ENCODE results near the gene NMRK2.

The NMRK2 gene

DNA sequence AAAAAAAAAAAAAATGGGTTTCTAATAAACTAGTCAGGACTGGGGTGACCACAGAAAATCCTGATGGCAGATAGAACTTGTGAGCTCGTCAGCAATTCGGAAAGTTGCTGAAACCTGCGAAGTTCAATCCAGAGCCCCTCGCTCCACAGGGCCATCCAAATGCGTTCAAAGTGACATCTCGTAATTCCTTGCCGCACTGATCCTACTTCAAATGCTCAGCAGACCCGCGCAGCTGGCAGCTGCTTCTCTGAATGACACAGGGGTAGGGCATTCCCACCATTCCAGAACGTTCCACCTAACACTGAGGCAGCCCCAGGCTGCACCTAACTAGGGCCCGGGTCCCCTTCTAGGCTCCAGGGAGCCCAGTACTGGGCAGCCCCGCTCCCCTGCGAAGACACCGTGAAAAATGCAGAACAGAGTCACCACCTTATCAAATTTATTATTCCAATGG, 42.8 kb downstream of the NMRK2 start:
- no peaks in the 10 kb centered on the region for H3K27me3 ChIP-seq (ENCODE audit: control insufficient read depth, insufficient read depth, low read length)
- no peak overlapping the region for H3K4me3 ChIP-seq (ENCODE audit: low read length)
- H3K27ac ChIP-seq (ENCODE audit: low read length) = no peak overlapping the region
- no peaks in the 10 kb centered on the region for H3K9me3 ChIP-seq (ENCODE audit: control insufficient read depth, insufficient read depth, low read length)
- no peaks in the 10 kb centered on the region for H3K4me1 ChIP-seq (ENCODE audit: control insufficient read depth, insufficient read depth, low read length)
- no peak for DNase-seq (ENCODE audit: low read depth, low spot score)
- H3K36me3 ChIP-seq (ENCODE audit: control insufficient read depth, insufficient read depth, low read length) = peaks cover 50% of the 10 kb centered on the region
- no CpG with 5 or more reads among the region's 14 CpGs for WGBS (ENCODE audit: insufficient coverage, insufficient read length)

DNA sequence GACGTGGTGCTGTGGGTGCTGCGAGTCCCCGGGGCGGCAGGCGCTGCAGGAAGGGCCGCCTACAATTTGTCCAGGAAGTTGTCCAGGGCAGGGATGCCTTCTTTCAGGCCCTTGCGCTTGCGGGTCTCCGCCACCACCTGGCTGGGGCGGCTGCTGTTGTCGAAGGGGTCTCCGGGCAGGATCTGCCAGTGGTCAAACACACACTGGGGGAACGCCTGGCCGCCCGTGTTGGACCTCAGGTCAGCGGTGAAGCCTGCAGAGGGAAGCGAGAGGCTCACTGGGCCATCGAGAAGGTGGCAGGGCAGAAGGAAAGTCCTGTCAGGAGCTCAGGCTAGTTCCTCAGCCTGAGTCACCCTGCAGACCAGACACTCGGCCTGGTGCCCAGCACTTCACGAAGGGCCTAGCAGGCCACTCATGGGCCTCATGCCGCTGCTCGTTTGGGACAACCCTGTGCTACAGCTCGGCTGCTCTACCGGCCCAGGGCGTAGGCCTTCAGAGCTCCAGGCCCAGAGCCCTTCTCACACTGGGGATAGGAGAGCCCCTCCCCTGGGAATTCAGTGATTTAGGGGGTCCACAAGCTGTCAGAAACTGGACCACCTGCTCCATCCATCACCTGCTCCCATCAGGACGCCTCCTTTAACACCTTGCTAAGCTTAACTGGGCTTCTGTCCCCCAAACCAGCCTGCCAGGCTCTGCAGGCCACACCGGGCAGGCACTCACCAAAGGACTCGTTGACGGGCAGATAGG, 43.8 kb downstream of the NMRK2 start:
- H3K27me3 ChIP-seq (ENCODE audit: control insufficient read depth, insufficient read depth, low read length) = no peaks in the 10 kb centered on the region
- WGBS (ENCODE audit: insufficient coverage, insufficient read length) = no CpG with 5 or more reads among the region's 29 CpGs
- no peak overlapping the region for H3K27ac ChIP-seq (ENCODE audit: low read length)
- no peak overlapping the region for H3K4me3 ChIP-seq (ENCODE audit: low read length)
- no peak for DNase-seq (ENCODE audit: low read depth, low spot score)
- H3K9me3 ChIP-seq (ENCODE audit: control insufficient read depth, insufficient read depth, low read length) = no peaks in the 10 kb centered on the region
- no peaks in the 10 kb centered on the region for H3K4me1 ChIP-seq (ENCODE audit: control insufficient read depth, insufficient read depth, low read length)
- H3K36me3 ChIP-seq (ENCODE audit: control insufficient read depth, insufficient read depth, low read length) = peaks cover 60% of the 10 kb centered on the region

DNA sequence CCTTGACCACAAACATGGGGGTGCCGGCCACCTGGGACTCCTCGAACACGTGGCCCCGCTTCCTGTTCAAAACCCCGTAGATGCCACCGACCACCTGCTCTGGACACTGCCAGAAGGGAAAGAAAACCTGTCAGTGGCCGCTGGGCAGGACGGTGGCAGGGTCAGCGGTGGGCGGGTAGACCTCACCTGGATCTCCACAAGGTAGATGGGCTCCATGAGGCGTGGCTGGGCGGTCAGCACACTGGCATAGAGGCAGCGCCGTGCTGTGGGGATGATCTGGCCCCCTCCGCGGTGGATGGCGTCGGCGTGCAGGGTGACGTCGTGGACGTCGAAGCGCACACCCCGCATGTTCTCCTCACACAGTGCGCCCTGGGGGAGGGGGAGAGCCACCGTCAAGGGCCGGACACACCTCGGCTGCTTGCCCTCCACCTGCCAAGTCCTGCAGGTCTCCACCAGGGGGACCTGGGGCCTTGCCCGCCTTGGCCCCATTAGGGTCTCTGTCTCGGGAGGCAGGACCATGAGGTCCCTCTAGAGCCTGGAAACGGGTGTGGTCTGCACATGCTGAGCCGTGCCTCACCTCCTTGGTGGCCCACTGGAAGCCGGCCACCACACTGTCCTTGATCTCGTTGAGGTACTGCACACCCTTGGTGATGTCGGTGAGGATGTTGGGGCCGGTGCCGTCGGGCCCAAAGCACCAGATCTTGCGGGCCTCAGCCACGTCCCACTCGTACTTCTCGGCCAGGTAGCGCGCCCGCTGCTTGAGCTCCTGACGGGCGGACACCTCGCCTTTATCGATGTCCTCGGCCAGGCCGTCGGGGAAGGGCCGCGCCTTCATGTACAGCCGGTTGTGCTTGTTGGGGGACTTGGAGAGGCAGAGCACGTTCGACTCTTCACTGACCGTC, 44.6 kb downstream of the NMRK2 start:
- Histone ChIP-seq H3K4me1 (ENCODE audit: control insufficient read depth, insufficient read depth, low read length) (no peaks in the 10 kb centered on the region), H3K36me3 (ENCODE audit: control insufficient read depth, insufficient read depth, low read length) (peaks cover 68% of the 10 kb centered on the region), H3K27ac (ENCODE audit: low read length) (no peak overlapping the region), H3K4me3 (ENCODE audit: low read length) (no peak overlapping the region), H3K9me3 (ENCODE audit: control insufficient read depth, insufficient read depth, low read length) (no peaks in the 10 kb centered on the region), H3K27me3 (ENCODE audit: control insufficient read depth, insufficient read depth, low read length) (no peaks in the 10 kb centered on the region)
- no peak for DNase-seq (ENCODE audit: low read depth, low spot score)
- whole genome bisulfite sequencing (ENCODE audit: insufficient coverage, insufficient read length) = no CpG with 5 or more reads among the region's 59 CpGs

DNA sequence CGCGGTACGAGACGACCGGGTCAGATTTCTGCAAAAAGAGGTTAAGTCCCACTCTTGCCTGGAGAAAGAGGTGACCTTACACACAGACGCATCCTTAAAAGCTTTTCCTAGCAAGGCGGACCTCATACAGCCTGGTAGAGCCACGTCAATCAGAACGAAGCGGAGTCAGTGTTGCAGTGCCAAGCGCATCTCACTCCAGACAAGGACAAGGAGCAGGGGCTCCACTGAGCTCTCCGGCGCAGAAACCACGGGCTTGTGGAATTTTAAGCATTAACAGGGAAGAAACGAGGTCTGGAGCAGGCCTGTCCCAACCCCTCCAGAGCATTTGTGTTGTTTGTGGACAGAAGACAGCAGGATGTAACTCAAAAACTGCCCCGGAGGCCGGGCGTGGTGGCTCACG, 45.3 kb downstream of the NMRK2 start:
- Histone ChIP-seq H3K27me3 (ENCODE audit: control insufficient read depth, insufficient read depth, low read length) (no peaks in the 10 kb centered on the region), H3K9me3 (ENCODE audit: control insufficient read depth, insufficient read depth, low read length) (no peaks in the 10 kb centered on the region), H3K36me3 (ENCODE audit: control insufficient read depth, insufficient read depth, low read length) (peaks cover 75% of the 10 kb centered on the region), H3K4me3 (ENCODE audit: low read length) (no peak overlapping the region), H3K4me1 (ENCODE audit: control insufficient read depth, insufficient read depth, low read length) (no peaks in the 10 kb centered on the region), H3K27ac (ENCODE audit: low read length) (no peak overlapping the region)
- WGBS (ENCODE audit: insufficient coverage, insufficient read length) = no CpG with 5 or more reads among the region's 19 CpGs
- DNase-seq (ENCODE audit: low read depth, low spot score) = no peak

DNA sequence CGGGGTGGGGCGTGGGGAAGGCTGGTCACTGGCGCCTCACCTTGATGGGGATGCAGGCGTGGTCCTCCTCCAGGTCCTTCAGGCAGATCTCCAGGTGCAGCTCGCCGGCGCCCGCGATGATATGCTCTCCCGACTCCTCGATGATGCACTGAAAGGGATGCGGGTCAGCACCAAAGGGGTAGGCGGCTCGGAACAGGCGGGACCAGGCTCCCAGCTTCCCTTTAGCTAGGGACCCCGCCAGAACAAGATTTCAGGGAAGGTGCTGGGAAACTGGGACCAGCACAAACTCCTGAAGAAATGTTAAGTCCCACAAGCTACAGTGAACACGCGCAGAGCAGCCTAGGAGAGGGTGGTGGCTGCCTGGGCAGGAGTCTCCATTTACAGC, 46.4 kb downstream of the NMRK2 start:
- Histone ChIP-seq H3K27ac (ENCODE audit: low read length) (no peak overlapping the region), H3K4me1 (ENCODE audit: control insufficient read depth, insufficient read depth, low read length) (peaks cover 2% of the 10 kb centered on the region; the same call in 1 of the 2 replicates), H3K36me3 (ENCODE audit: control insufficient read depth, insufficient read depth, low read length) (peaks cover 86% of the 10 kb centered on the region), H3K27me3 (ENCODE audit: control insufficient read depth, insufficient read depth, low read length) (no peaks in the 10 kb centered on the region), H3K4me3 (ENCODE audit: low read length) (no peak overlapping the region), H3K9me3 (ENCODE audit: control insufficient read depth, insufficient read depth, low read length) (no peaks in the 10 kb centered on the region)
- no CpG with 5 or more reads among the region's 18 CpGs for WGBS (ENCODE audit: insufficient coverage, insufficient read length)
- no peak for DNase-seq (ENCODE audit: low read depth, low spot score)

DNA sequence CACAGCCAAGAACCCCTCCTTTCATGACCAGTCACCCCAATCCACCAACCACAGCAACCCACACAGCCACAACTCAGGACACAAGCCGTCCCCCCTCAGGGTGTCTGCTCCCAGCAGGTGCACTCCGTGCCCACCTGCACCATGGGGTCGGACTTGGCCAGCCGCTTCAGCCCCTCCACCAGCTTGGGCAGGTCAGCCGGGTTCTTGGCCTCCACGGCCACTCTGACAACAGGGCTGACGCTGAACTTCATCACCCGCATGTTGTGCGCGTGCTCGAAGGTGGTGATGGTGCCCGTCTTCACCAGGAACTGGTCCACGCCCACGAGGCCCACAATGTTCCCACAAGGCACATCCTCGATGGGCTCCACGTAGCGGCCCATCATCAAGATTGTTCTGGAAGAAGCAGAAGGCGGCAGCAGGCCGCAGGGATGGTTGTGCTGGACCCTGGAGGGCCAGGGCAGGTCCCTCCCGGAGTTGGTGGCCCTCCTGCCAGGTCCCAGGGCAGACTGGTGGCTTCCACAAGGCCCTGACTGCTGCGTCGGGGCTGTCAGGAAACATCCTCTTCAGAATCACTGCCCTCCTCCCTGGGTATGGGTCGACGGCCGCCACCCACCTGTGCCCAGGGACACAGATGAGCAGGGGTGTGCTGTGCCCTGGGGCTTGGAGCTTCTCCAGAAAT, 46.9 kb downstream of the NMRK2 start:
- H3K27me3 ChIP-seq (ENCODE audit: control insufficient read depth, insufficient read depth, low read length) = no peaks in the 10 kb centered on the region
- DNase-seq (ENCODE audit: low read depth, low spot score) = no peak
- WGBS (ENCODE audit: insufficient coverage, insufficient read length) = no CpG with 5 or more reads among the region's 25 CpGs
- no peaks in the 10 kb centered on the region for H3K9me3 ChIP-seq (ENCODE audit: control insufficient read depth, insufficient read depth, low read length)
- H3K4me3 ChIP-seq (ENCODE audit: low read length) = no peak overlapping the region
- no peak overlapping the region for H3K27ac ChIP-seq (ENCODE audit: low read length)
- peaks cover 86% of the 10 kb centered on the region for H3K36me3 ChIP-seq (ENCODE audit: control insufficient read depth, insufficient read depth, low read length)
- peaks cover 2% of the 10 kb centered on the region; the same call in 1 of the 2 replicates for H3K4me1 ChIP-seq (ENCODE audit: control insufficient read depth, insufficient read depth, low read length)

DNA sequence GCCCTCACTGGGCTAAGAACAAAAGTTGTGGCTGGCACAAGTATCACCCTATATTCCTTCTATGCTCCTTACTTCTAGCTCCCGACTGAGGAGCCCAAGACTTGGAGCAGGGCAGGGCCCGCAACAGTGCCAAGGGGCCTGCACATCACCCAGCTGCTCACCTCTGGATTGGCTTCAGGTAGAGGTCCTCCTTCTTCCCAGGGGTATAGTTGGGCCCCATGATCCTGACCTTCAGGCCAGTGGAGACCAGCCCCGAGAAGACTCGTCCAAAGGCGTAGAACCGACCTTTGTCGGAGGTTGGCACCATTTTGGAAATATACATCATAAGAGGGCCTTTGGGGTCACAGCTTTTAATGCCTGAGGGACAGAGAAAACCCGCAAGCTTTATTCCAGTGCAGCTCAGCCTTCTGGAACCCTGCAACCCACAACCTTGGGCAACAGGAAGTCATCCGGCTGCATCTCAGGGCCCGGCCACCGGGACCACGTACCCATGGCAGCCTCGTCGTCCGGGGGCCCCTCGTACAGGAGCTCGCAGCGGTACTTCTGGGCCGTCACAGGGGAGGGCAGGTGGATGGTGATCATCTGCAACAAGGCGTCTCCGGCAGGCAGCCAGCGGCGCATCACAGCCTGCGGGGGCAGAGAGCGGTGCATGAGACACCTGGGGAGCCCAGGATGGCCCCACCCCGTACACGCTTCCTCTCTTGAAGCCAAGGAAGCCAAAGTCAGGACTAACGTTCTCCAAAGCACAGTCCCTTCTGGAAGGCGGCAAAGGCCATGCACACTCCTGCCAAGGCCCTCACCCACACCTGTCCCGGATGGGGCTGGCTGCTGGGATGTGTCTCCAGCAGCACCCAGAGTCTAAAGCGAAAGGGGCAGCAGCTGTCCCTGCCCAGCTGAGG, 47.7 kb downstream of the NMRK2 start:
- WGBS (ENCODE audit: insufficient coverage, insufficient read length) = no CpG with 5 or more reads among the region's 31 CpGs
- DNase-seq (ENCODE audit: low read depth, low spot score) = no peak
- Histone ChIP-seq H3K4me1 (ENCODE audit: control insufficient read depth, insufficient read depth, low read length) (peaks cover 2% of the 10 kb centered on the region; the same call in 1 of the 2 replicates), H3K4me3 (ENCODE audit: low read length) (no peak overlapping the region), H3K27ac (ENCODE audit: low read length) (no peak overlapping the region), H3K36me3 (ENCODE audit: control insufficient read depth, insufficient read depth, low read length) (peaks cover 82% of the 10 kb centered on the region), H3K9me3 (ENCODE audit: control insufficient read depth, insufficient read depth, low read length) (no peaks in the 10 kb centered on the region), H3K27me3 (ENCODE audit: control insufficient read depth, insufficient read depth, low read length) (no peaks in the 10 kb centered on the region)

DNA sequence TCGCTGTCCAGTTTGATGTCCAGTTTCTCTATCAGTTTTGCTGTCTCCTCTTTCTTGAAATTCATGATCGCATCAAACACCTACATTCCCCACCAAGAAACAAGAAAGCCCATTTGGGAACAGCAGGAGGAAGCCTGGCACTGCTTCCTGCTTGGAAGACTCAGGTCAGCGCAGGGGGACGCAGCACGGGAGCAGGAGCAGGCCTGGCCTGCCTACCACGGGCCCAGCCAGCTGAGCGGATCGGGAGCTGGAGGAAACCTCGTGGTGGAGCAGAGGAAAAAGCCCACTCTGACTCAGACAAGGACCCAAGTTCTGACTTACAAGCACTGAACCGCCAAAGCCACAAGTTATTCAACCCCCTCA, 48.5 kb downstream of the NMRK2 start:
- Histone ChIP-seq H3K4me1 (ENCODE audit: control insufficient read depth, insufficient read depth, low read length) (peaks cover 2% of the 10 kb centered on the region), H3K27ac (ENCODE audit: low read length) (no peak overlapping the region), H3K36me3 (ENCODE audit: control insufficient read depth, insufficient read depth, low read length) (peaks cover 75% of the 10 kb centered on the region), H3K27me3 (ENCODE audit: control insufficient read depth, insufficient read depth, low read length) (no peaks in the 10 kb centered on the region), H3K4me3 (ENCODE audit: low read length) (no peak overlapping the region), H3K9me3 (ENCODE audit: control insufficient read depth, insufficient read depth, low read length) (no peaks in the 10 kb centered on the region)
- no peak for DNase-seq (ENCODE audit: low read depth, low spot score)
- no CpG with 5 or more reads among the region's 10 CpGs for WGBS (ENCODE audit: insufficient coverage, insufficient read length)

DNA sequence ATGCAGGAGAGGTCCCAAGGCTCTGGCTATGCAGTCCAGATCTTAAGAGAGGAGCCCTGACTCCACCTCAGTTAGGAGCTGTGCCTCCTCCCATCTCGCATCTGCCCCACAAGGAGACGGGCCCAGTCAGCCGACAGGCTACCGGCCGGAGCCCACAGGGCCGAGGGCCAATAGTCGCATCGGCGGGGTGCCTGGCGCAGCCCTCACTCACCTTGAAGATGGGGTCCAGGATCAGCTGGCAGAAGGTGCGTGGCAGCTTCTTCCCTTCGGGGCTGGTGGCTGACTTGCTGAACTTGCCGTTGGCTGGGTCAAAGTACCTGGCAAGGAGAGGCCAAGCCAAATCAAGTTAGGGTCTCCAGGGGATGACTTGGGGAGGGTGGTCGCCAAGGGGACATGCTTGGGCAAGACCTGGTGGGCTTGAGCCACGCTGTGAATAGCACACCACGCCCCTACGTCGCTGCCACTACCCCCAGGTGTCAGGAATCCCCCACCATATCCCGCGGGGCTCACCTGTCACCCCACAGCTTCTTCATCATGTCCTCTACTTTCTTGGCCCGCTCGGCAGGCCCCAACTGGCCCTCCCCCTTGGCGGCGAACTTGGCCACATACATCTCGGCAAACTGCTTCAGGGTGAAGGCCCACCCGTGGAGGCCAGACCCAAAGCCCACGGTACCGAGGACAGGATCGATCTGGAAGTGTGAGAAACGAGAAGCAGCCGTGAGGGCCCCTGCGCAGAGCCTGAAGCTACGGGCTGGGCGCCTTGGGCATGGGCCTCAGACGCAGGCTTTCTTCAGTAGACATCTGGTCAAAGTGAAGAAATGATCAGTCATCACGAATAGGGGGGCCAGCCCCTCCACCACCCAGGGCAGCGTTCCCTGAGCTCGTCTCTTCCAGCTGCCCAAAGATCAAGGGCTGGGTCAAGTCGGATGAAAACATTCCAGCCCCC, 49.1 kb downstream of the NMRK2 start:
- Histone ChIP-seq H3K27me3 (ENCODE audit: control insufficient read depth, insufficient read depth, low read length) (no peaks in the 10 kb centered on the region), H3K27ac (ENCODE audit: low read length) (no peak overlapping the region), H3K9me3 (ENCODE audit: control insufficient read depth, insufficient read depth, low read length) (no peaks in the 10 kb centered on the region), H3K4me3 (ENCODE audit: low read length) (no peak overlapping the region), H3K4me1 (ENCODE audit: control insufficient read depth, insufficient read depth, low read length) (peaks cover 2% of the 10 kb centered on the region), H3K36me3 (ENCODE audit: control insufficient read depth, insufficient read depth, low read length) (peaks cover 68% of the 10 kb centered on the region)
- WGBS (ENCODE audit: insufficient coverage, insufficient read length) = no CpG with 5 or more reads among the region's 39 CpGs
- DNase-seq (ENCODE audit: low read depth, low spot score) = no peak
